CD14-positive monocyte (primary cell): ENCODE data around the gene ARL9. TPM values are rescaled to one million over a fixed set of nuclear protein-coding genes. Genes with fewer than 3 reads are reported as not detected.

ENCODE experiments used
- DNase-seq, 3 donors: peaks; one replicate each; pipeline ENCODE4 v3.0.0-alpha.2; 2011 to 2022
- H2AFZ ChIP-seq: 2 replicates; pipeline ENCODE4 v1.6.0; 2012; ENCODE audit warnings: mild to moderate bottlenecking, low read depth, low read length, inconsistent platforms; ENCODE audit not compliant: insufficient read depth, poor library complexity, severe bottlenecking
- H3K27ac ChIP-seq, 2 donors: 1 replicate in 1 of 2; 2 replicates in 1 of 2; pipeline ENCODE4 v1.5.1; 2012 to 2013; ENCODE audit warnings: low read length in 2 of 2, control low read depth in 1 of 2, inconsistent platforms in 1 of 2, low read depth in 1 of 2, mild to moderate bottlenecking in 1 of 2
- H3K27me3 ChIP-seq, 2 donors: one replicate each; pipeline versions ENCODE4 v1.6.0 to v1.6.1; 2011 to 2013; ENCODE audit warnings: low read length in 2 of 2; ENCODE audit not compliant: control insufficient read depth in 2 of 2, insufficient read depth in 2 of 2
- H3K36me3 ChIP-seq, 2 donors: replicated peaks in 1 of 2; 1 replicate in 1 of 2; 2 replicates in 1 of 2; pipeline versions ENCODE4 v1.5.1 to v1.6.1; 2012 to 2013; ENCODE audit warnings: low read length in 2 of 2, control low read depth in 1 of 2, inconsistent platforms in 1 of 2, mild to moderate bottlenecking in 1 of 2; ENCODE audit not compliant: insufficient read depth in 2 of 2, control insufficient read depth in 1 of 2
- H3K4me1 ChIP-seq, 2 donors: 1 replicate in 1 of 2; 2 replicates in 1 of 2; pipeline versions ENCODE4 v1.5.1 to v1.6.1; 2012 to 2013; ENCODE audit warnings: low read length in 2 of 2, control low read depth in 1 of 2, inconsistent platforms in 1 of 2, mild to moderate bottlenecking in 1 of 2, moderate library complexity in 1 of 2; ENCODE audit not compliant: insufficient read depth in 2 of 2, control insufficient read depth in 1 of 2
- H3K4me2 ChIP-seq: replicated peaks from 2 replicates; pipeline ENCODE3; 2012; ENCODE audit warnings: low read length, moderate library complexity, mild to moderate bottlenecking; ENCODE audit not compliant: poor library complexity, severe bottlenecking; ENCODE audit errors: extremely low read depth
- H3K4me3 ChIP-seq, 3 experiments: fragments of 200-600 bp in 1 of 3; sonication (generic) in 1 of 3; replicated peaks in 1 of 3; 1 replicate in 2 of 3; 2 replicates in 1 of 3; pipeline ENCODE4 v1.5.1; 2011 to 2013; ENCODE audit warnings: low read length in 3 of 3, mild to moderate bottlenecking in 3 of 3, control low read depth in 2 of 3, low read depth in 2 of 3, inconsistent platforms in 1 of 3, moderate library complexity in 1 of 3
- H3K79me2 ChIP-seq: 2 replicates; pipeline ENCODE4 v1.6.0; 2012; ENCODE audit warnings: mild to moderate bottlenecking, control low read depth, inconsistent platforms, low read length, moderate library complexity; ENCODE audit not compliant: insufficient read depth
- H3K9ac ChIP-seq: 2 replicates; pipeline ENCODE4 v1.6.0; 2017; ENCODE audit warnings: low read length, mild to moderate bottlenecking; ENCODE audit not compliant: insufficient read depth, poor library complexity, severe bottlenecking
- H3K9me3 ChIP-seq, 2 donors: replicated peaks in 1 of 2; 1 replicate in 1 of 2; 2 replicates in 1 of 2; pipeline versions ENCODE4 v1.5.1 to v1.6.1; 2012 to 2013; ENCODE audit warnings: low read length in 2 of 2, control low read depth in 1 of 2; ENCODE audit not compliant: control insufficient read depth in 1 of 2, insufficient read depth in 1 of 2
- H4K20me1 ChIP-seq: 2 replicates; pipeline ENCODE4 v1.6.0; 2012; ENCODE audit warnings: mild to moderate bottlenecking, low read length, control low read depth, moderate library complexity; ENCODE audit not compliant: insufficient read depth
- H3K27ac Mint-ChIP-seq, 7 donors: one replicate each; pipeline ENCODE4 v1.8.0; 2020; ENCODE audit warnings: mild to moderate bottlenecking in 7 of 7, mixed read lengths in 7 of 7, moderate library complexity in 6 of 7, inconsistent platforms in 2 of 7
- H3K27me3 Mint-ChIP-seq, 3 donors: one replicate each; pipeline ENCODE4 v1.8.0; 2021 to 2022; ENCODE audit warnings: low read depth in 3 of 3, mild to moderate bottlenecking in 3 of 3, mixed read lengths in 3 of 3, moderate library complexity in 3 of 3, inconsistent platforms in 1 of 3
- H3K36me3 Mint-ChIP-seq, 2 donors: one replicate each; pipeline ENCODE4 v1.8.0; 2020; ENCODE audit warnings: mixed read lengths in 2 of 2, inconsistent platforms in 1 of 2, mild to moderate bottlenecking in 1 of 2
- H3K4me1 Mint-ChIP-seq: one replicate; pipeline ENCODE4 v1.8.0; 2020; ENCODE audit warnings: mild to moderate bottlenecking, mixed read lengths
- H3K4me3 Mint-ChIP-seq, 2 donors: one replicate each; pipeline ENCODE4 v1.8.0; 2020; ENCODE audit warnings: mild to moderate bottlenecking in 2 of 2, mixed read lengths in 2 of 2, moderate library complexity in 1 of 2
- H3K9me3 Mint-ChIP-seq, 7 donors: one replicate each; pipeline ENCODE4 v1.8.0; 2020 to 2022; ENCODE audit warnings: mixed read lengths in 7 of 7, mild to moderate bottlenecking in 6 of 7, moderate library complexity in 6 of 7, inconsistent platforms in 2 of 7
- CTCF ChIP-seq: fragments of 200-600 bp; IDR thresholded peaks from one replicate; pipeline ENCODE4 v1.8.0; 2022; ENCODE audit warnings: antibody characterized with exemption, mild to moderate bottlenecking
- WGBS: methylation state at CpG from one replicate; pipeline ENCODE4 v1.1.5; 2013; ENCODE audit warnings: missing lambda C conversion rate; ENCODE audit not compliant: insufficient coverage; 5-methylcytosine and 5-hydroxymethylcytosine counted together
- intact Hi-C, 2 donors: fragments of 100-400 bp; cut with micrococcal nuclease; formaldehyde crosslinking; loops; one replicate each; pipeline versions ENCODE4 v1.15.0 to v1.15.1; 2023
- polyA plus RNA-seq, 3 donors: library from polyadenylated mRNA; depleted of rRNA in 1 of 3; unstranded in 2 of 3; stranded (reverse) in 1 of 3; fragments of 300-500 nt in 2 of 3; fragments of >200 nt in 1 of 3; fragmentation: Illumina TruSeq in 2 of 3; gene quantifications; 1 replicate in 2 of 3; 2 replicates in 1 of 3; pipeline ENCODE4 v1.2.3, GENCODE V29; 2012 to 2021

ARL9 gene
- polyA plus RNA-seq, 3 donors = not detected

DNA sequence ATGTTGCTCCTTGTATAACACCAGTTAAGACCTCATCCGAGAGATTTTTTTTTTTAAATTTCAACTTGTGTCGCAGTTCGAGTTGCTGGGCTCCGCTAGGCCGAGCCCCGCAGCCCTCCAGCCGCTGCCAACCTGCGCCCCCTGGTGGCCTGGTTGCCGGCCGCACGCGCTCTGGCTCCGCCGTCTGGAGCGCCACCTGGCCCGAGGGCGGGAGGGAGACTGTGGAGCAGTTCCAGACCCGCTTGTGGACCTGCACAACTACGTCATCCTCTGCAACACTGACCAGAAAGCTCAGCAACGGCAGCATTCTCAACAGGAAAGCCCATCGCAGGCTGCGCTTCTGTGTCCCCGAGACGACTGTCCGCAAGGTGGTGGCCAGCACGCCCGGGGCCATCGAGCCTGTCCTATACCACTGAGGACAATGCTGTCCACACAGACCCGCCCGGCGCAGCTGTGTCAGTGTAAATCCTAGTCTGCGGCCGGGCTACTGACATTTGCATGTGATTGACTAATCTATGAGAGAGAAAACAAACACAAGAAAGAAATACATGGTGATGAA, 39.1 kb downstream of the ARL9 start:
- no peaks in the 10 kb centered on the region for H3K36me3 Mint-ChIP-seq
- Histone ChIP-seq H3K36me3 (no peaks in the 10 kb centered on the region), H3K27ac (no peak overlapping the region), H3K9ac (no peak overlapping the region), H2AFZ (peak overlapping the region; percentile 72), H3K9me3 (no peaks in the 10 kb centered on the region), H4K20me1 (no peaks in the 10 kb centered on the region), H3K4me1 (peaks cover 6 to 11% of the 10 kb centered on the region in 2 donors), H3K4me3 (peak overlapping the region in 1 of 3 experiments; percentile 63), H3K4me2 (peak overlapping the region; percentile 71), H3K79me2 (no peaks in the 10 kb centered on the region), H3K27me3 (no peaks in the 10 kb centered on the region)
- peak; percentile 99 for TF ChIP-seq CTCF
- 3% methylated on average over 29 of the region's 33 CpGs for WGBS
- peak; percentile 58 to 70 (median 68) for DNase-seq
- H3K27ac Mint-ChIP-seq = peak overlapping the region in 1 of 7 donors; percentile 53
- H3K4me3 Mint-ChIP-seq = peak overlapping the region; percentile 72 to 94
- intact Hi-C loops = no loop called here
- H3K9me3 Mint-ChIP-seq = peaks cover 0 to 5% (median 0%) of the 10 kb centered on the region in 7 donors
- H3K4me1 Mint-ChIP-seq = peaks cover 15% of the 10 kb centered on the region
- peaks cover 7 to 17% (median 8%) of the 10 kb centered on the region in 3 donors for H3K27me3 Mint-ChIP-seq

DNA sequence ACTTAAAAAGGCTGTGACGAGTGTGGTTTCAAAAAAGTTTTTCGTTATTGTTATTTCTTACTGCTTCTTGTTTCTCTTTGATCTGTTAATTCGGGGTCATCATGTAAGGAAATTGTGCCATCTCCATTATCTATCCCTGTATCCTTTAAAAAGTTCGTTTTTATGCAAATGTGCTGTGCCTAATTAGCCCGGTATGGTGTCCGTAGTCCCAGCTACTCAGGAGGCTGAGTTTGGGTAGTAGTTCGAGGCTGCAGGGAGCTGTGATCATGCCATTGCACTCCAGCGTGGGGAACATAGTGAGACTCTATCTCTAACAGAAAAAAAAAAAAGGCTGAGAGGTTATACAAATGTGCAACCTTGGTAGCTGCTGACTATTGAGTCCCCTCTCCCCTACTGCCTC, 45.1 kb downstream of the ARL9 start:
- no peak overlapping the region for H3K4me3 ChIP-seq
- H3K4me3 Mint-ChIP-seq = no peak overlapping the region
- 100% methylated on average over 2 of the region's 8 CpGs for WGBS
- no peak overlapping the region for H3K27ac ChIP-seq
- H2AFZ ChIP-seq = peak overlapping the region; percentile 27
- no peaks in the 10 kb centered on the region for H3K4me1 Mint-ChIP-seq
- intact Hi-C loops = no loop called here
- H3K27me3 ChIP-seq = no peaks in the 10 kb centered on the region
- no peak overlapping the region for H3K9ac ChIP-seq
- no peaks in the 10 kb centered on the region for H3K4me1 ChIP-seq
- TF ChIP-seq CTCF = no peak
- peaks cover 0 to 5% (median 0%) of the 10 kb centered on the region in 7 donors for H3K9me3 Mint-ChIP-seq
- DNase-seq = no peak
- H3K36me3 ChIP-seq = no peaks in the 10 kb centered on the region
- H3K4me2 ChIP-seq = no peak overlapping the region
- H3K9me3 ChIP-seq = no peaks in the 10 kb centered on the region
- no peaks in the 10 kb centered on the region for H3K79me2 ChIP-seq
- no peaks in the 10 kb centered on the region for H3K36me3 Mint-ChIP-seq
- no peaks in the 10 kb centered on the region for H4K20me1 ChIP-seq
- no peak overlapping the region for H3K27ac Mint-ChIP-seq
- peaks cover 2 to 7% (median 4%) of the 10 kb centered on the region in 3 donors for H3K27me3 Mint-ChIP-seq
